ENCODE results near the gene TMEM233.

- TF ChIP-seq CTCF (IDR thresholded peaks at IDR 0.05) (no peak), EP300 (IDR thresholded peaks at IDR 0.05) (no peak), POLR2AphosphoS5 (IDR thresholded peaks at IDR 0.05) (no peak)
These were observed 22.8 kb upstream of the TMEM233 start for GRCh38 chr12:119570771-119571170.
